Naive thymus-derived CD4-positive, alpha-beta T cell (primary cell): ENCODE data around the gene ZNF493. TPM values are rescaled to one million over a fixed set of nuclear protein-coding genes. Genes with fewer than 3 reads are reported as not detected.

Source experiments
- ATAC-seq: fragments of 150-1000 bp; cut with Tn5 transposase; 2 replicates; pipeline ENCODE4 v1.10.0; 2021; ENCODE audit warnings: mild to moderate bottlenecking, moderate library complexity
- CTCF ChIA-PET: fragments of 350-600 bp; sonication (Branson Sonifier 250); formaldehyde crosslinking; loops from one replicate; lab custom pipeline; 2021; ENCODE audit warnings: antibody characterized with exemption; lab: Charles Lee
- POLR2A ChIA-PET: fragments of 350-600 bp; sonication (Branson Sonifier 250); formaldehyde crosslinking; loops from one replicate; lab custom pipeline; 2021; ENCODE audit warnings: antibody characterized with exemption, inconsistent platforms; lab: Charles Lee
- DNase-seq, 9 donors: peaks; one replicate each; pipeline versions ENCODE4 v3.0.0 to v3.0.0-alpha.2; 2020 to 2022; ENCODE audit warnings: mixed read lengths in 1 of 9
- H3K27ac ChIP-seq: one replicate; pipeline ENCODE4 v1.7.0; 2013; ENCODE audit warnings: mild to moderate bottlenecking, low read depth, low read length, moderate library complexity
- H3K27me3 ChIP-seq, 2 donors: one replicate each; pipeline ENCODE4 v1.7.0; 2013; ENCODE audit warnings: low read length in 2 of 2, mild to moderate bottlenecking in 2 of 2, moderate library complexity in 2 of 2; ENCODE audit not compliant: control insufficient read depth in 2 of 2, insufficient read depth in 2 of 2
- H3K36me3 ChIP-seq, 3 experiments: 1 replicate in 2 of 3; 2 replicates in 1 of 3; pipeline ENCODE4 v1.7.0; 2013; ENCODE audit warnings: low read length in 3 of 3, mild to moderate bottlenecking in 3 of 3, moderate library complexity in 1 of 3; ENCODE audit not compliant: insufficient read depth in 3 of 3, control insufficient read depth in 2 of 3
- H3K4me1 ChIP-seq, 2 donors: one replicate each; pipeline ENCODE4 v1.7.0; 2013; ENCODE audit warnings: low read length in 2 of 2, mild to moderate bottlenecking in 2 of 2, moderate library complexity in 1 of 2; ENCODE audit not compliant: control insufficient read depth in 2 of 2, insufficient read depth in 2 of 2
- H3K4me3 ChIP-seq: 2 replicates; pipeline ENCODE4 v1.7.0; 2013; ENCODE audit warnings: mild to moderate bottlenecking, low read length
- H3K9me3 ChIP-seq, 3 experiments: 1 replicate in 2 of 3; 2 replicates in 1 of 3; pipeline ENCODE4 v1.7.0; 2013; ENCODE audit warnings: low read length in 3 of 3; ENCODE audit not compliant: control insufficient read depth in 2 of 3
- H3K27ac Mint-ChIP-seq, 9 donors: one replicate each; pipeline ENCODE4 v1.8.0; 2020 to 2022; ENCODE audit warnings: mixed read lengths in 9 of 9, mild to moderate bottlenecking in 8 of 9, moderate library complexity in 5 of 9, inconsistent platforms in 2 of 9
- H3K27me3 Mint-ChIP-seq, 5 donors: one replicate each; pipeline ENCODE4 v1.8.0; 2021 to 2022; ENCODE audit warnings: mixed read lengths in 5 of 5, mild to moderate bottlenecking in 1 of 5
- H3K36me3 Mint-ChIP-seq, 5 donors: one replicate each; pipeline ENCODE4 v1.8.0; 2020 to 2022; ENCODE audit warnings: mixed read lengths in 5 of 5, mild to moderate bottlenecking in 3 of 5, inconsistent platforms in 1 of 5
- H3K4me1 Mint-ChIP-seq, 7 donors: one replicate each; pipeline ENCODE4 v1.8.0; 2020 to 2022; ENCODE audit warnings: mixed read lengths in 7 of 7, mild to moderate bottlenecking in 3 of 7, inconsistent platforms in 1 of 7
- H3K4me3 Mint-ChIP-seq, 10 donors: one replicate each; pipeline ENCODE4 v1.8.0; 2020 to 2022; ENCODE audit warnings: mild to moderate bottlenecking in 10 of 10, mixed read lengths in 10 of 10, moderate library complexity in 6 of 10, inconsistent platforms in 2 of 10
- H3K9me3 Mint-ChIP-seq, 11 donors: one replicate each; pipeline ENCODE4 v1.8.0; 2020 to 2022; ENCODE audit warnings: mixed read lengths in 11 of 11, mild to moderate bottlenecking in 4 of 11, inconsistent platforms in 1 of 11, moderate library complexity in 1 of 11
- intact Hi-C, 2 donors: fragments of 100-400 bp; cut with micrococcal nuclease; formaldehyde crosslinking; loops; one replicate each; pipeline ENCODE4 v1.15.1; 2023
- polyA plus RNA-seq, 2 donors: library from polyadenylated mRNA; unstranded; fragments of 300-500 nt; fragmentation: Illumina TruSeq; gene quantifications; one replicate each; pipeline ENCODE4 v1.2.3, GENCODE V29; 2021
- total RNA-seq, 6 experiments: library from RNA in 5 of 6; stranded (reverse) in 5 of 6; gene quantifications; 1 replicate in 5 of 6; 2 replicates in 1 of 6; pipeline ENCODE4 v1.2.3 and lab custom pipeline; 2021 to 2026

Gene ZNF493
- total and polyA plus RNA-seq, 7 experiments from 2014 or later: 19.7 to 78.3 (median 34.6) TPM

DNA sequence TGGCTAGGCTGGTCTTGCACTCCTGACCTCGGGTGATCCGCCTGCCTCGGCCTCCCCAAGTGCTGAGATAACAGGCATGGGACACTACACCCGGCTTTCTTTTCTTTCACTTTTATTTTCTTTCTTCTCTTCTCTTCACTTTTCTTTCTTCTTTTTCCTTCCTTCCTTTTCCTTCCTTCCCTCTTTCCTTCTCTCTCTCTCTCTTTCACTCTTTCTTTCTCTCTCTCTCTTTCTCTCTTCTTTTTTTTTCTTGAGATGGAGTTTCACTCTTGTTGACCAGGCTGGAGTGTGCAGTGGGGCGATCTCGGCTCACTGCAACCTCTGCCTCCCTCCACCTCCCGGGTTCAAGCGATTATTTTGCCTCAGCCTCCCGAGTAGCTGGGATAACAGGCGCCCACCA lies 812 bp upstream of the ZNF493 start:
- Mint-ChIP-seq H3K4me3 (peak overlapping the region in 2 of 10 donors; percentile 27 to 75), H3K27me3 (peaks cover 0 to 4% (median 0%) of the 10 kb centered on the region in 5 donors), H3K27ac (peak overlapping the region in 2 of 9 donors; percentile 14 to 67), H3K4me1 (peaks cover 19 to 43% (median 32%) of the 10 kb centered on the region in 7 donors), H3K9me3 (peaks cover 6 to 65% (median 28%) of the 10 kb centered on the region in 11 donors), H3K36me3 (peaks cover 9 to 50% (median 40%) of the 10 kb centered on the region in 5 donors)
- Histone ChIP-seq H3K36me3 (peaks cover 0 to 29% (median 0%) of the 10 kb centered on the region in 3 experiments), H3K9me3 (peaks cover 0 to 22% (median 0%) of the 10 kb centered on the region in 3 experiments), H3K4me3 (no peak overlapping the region), H3K27ac (no peak overlapping the region), H3K27me3 (no peaks in the 10 kb centered on the region), H3K4me1 (peaks cover 6 to 11% of the 10 kb centered on the region in 2 donors)
- ATAC-seq: no peak
- CTCF ChIA-PET: no interaction called here
- intact Hi-C loops: loop anchor here (2.0 to 10.0 kb wide), 9 partner anchors 109 to 1343 kb away; partner anchors contain the start of genes ZNF100 (in 1 of the 2), ZNF257 (in 1 of the 2), ZNF429 (in 1 of the 2) and ZNF431 (in 1 of the 2)
- POLR2A ChIA-PET: interaction anchor here (0.8 to 2.1 kb wide), 12 partner anchors 12 to 1494 kb away, joined by 3 to 41 read pairs (median 6); partner anchors contain the start of genes ZNF429, ZNF430, ZNF708 and ZNF738
- DNase-seq: no peak

DNA sequence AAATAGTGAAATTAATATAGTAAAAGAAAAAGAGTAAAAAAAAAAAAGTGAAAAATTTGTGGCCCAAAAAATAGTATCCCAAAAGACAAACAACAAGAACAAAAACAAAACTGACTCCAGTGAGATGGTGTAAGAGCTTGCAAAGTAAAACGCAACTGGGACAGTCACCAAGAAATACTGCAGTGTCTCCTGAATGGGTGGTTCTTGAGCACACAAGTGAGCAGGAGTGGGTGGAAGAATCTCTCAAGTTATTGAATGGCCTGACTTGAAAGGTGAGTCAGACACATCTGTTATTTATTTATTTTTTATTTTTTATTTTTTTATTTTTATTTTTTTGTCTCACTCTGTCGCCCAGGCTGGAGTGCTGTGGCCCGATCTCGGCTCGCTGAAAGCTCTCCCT lies 1.9 kb downstream of the ZNF493 start:
- ATAC-seq (no peak), DNase-seq (no peak)
- intact Hi-C loops: loop anchor here (5.0 to 10.0 kb wide), 5 partner anchors 257 to 1234 kb away; partner anchors contain the start of genes ZNF257 (in 1 of the 2), ZNF431 (in 1 of the 2), ZNF486 (in 1 of the 2) and ZNF66 (in 1 of the 2)
- POLR2A ChIA-PET: interaction anchor here (0.6 to 0.7 kb wide), 2 partner anchors 10 to 70 kb away, joined by 3 to 4 read pairs; partner anchors contain the start of gene ZNF708
- Mint-ChIP-seq H3K27me3 (no peaks in the 10 kb centered on the region), H3K4me3 (peak overlapping the region in 8 of 10 donors; percentile 35 to 97 (median 77)), H3K36me3 (peaks cover 24 to 59% (median 55%) of the 10 kb centered on the region in 5 donors), H3K9me3 (peaks cover 0 to 62% (median 22%) of the 10 kb centered on the region in 11 donors), H3K4me1 (peaks cover 19 to 64% (median 41%) of the 10 kb centered on the region in 7 donors), H3K27ac (peak overlapping the region in 1 of 9 donors; percentile 50)
- H3K4me1 ChIP-seq: peaks cover 6 to 11% of the 10 kb centered on the region in 2 donors
- peaks cover 0 to 48% (median 0%) of the 10 kb centered on the region in 3 experiments for H3K36me3 ChIP-seq
- H3K27ac ChIP-seq: no peak overlapping the region
- CTCF ChIA-PET: interaction anchor here (0.6 kb wide), 1 partner anchor 179 kb away, joined by 4 read pairs; no protein-coding TSS in a partner anchor
- H3K27me3 ChIP-seq: no peaks in the 10 kb centered on the region
- no peak overlapping the region for H3K4me3 ChIP-seq
- peaks cover 0 to 26% (median 0%) of the 10 kb centered on the region in 3 experiments for H3K9me3 ChIP-seq

GRCh38 chr19:21402303-21402985 lies 5.5 kb downstream of the ZNF493 start:
- ChIA-PET POLR2A (no interaction called here), CTCF (no interaction called here)
- H3K27me3 Mint-ChIP-seq: no peaks in the 10 kb centered on the region
- no peak overlapping the region for H3K4me3 Mint-ChIP-seq
- Histone ChIP-seq H3K4me3 (no peak overlapping the region), H3K27ac (no peak overlapping the region), H3K4me1 (peaks cover 6% of the 10 kb centered on the region in 2 donors), H3K9me3 (peaks cover 0 to 26% (median 0%) of the 10 kb centered on the region in 3 experiments), H3K36me3 (peaks cover 0 to 59% (median 9%) of the 10 kb centered on the region in 3 experiments), H3K27me3 (no peaks in the 10 kb centered on the region)
- H3K36me3 Mint-ChIP-seq: peaks cover 29 to 86% (median 80%) of the 10 kb centered on the region in 5 donors
- peaks cover 12 to 55% (median 39%) of the 10 kb centered on the region in 7 donors for H3K4me1 Mint-ChIP-seq
- intact Hi-C loops: no loop called here
- no peak for ATAC-seq
- H3K9me3 Mint-ChIP-seq: peaks cover 0 to 85% (median 25%) of the 10 kb centered on the region in 11 donors
- peak overlapping the region in 1 of 9 donors; percentile 4 for H3K27ac Mint-ChIP-seq
- no peak for DNase-seq

DNA sequence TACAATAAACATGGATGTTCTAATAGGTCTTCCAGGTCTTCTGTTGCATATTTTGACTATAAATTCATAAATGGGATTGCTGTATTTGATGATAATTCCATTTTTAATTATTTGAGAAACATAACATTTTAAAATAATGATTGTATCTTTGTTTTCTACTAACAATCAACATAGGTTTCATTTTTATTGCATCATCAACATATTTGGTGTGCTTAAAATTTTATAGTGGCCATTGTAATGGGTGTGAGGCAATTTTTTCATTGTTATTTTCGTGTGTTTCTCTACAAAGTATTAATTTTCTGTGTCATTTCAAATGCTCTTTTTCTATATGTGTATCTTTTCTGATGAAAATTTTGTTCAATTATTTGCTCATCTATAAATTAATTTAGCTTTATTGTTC lies 13.2 kb downstream of the ZNF493 start:
- H3K4me3 ChIP-seq: no peak overlapping the region
- Mint-ChIP-seq H3K4me1 (peaks cover 0 to 4% (median 0%) of the 10 kb centered on the region in 7 donors), H3K36me3 (peaks cover 15 to 94% (median 84%) of the 10 kb centered on the region in 5 donors), H3K27ac (no peak overlapping the region), H3K9me3 (peaks cover 8 to 94% (median 43%) of the 10 kb centered on the region in 11 donors), H3K27me3 (no peaks in the 10 kb centered on the region), H3K4me3 (no peak overlapping the region)
- no peak for ATAC-seq
- H3K27ac ChIP-seq: no peak overlapping the region
- no peaks in the 10 kb centered on the region for H3K4me1 ChIP-seq
- no peaks in the 10 kb centered on the region for H3K27me3 ChIP-seq
- H3K9me3 ChIP-seq: peaks cover 0 to 31% (median 9%) of the 10 kb centered on the region in 3 experiments
- peaks cover 0 to 75% (median 6%) of the 10 kb centered on the region in 3 experiments for H3K36me3 ChIP-seq
- no peak for DNase-seq
- CTCF ChIA-PET: no interaction called here
- intact Hi-C loops: no loop called here
- POLR2A ChIA-PET: no interaction called here

DNA sequence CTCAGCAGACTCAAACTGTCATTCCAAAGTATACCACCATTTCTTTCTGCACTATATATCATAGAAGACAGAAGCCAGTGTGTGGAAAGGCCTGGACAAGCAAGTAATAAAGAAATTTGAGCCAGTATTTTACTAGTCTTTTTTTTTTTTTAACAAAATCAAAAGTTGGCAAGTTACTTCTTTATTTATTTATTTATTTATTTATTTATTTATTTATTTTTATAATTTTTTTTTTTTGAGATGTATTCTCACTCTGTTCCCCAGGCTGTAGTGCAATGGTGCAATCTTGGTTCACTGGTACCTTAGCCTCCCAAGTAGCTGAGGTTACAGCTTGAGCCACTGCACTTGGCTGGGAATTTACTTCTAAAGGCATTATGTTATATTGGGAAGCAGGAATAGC lies 25.3 kb downstream of the ZNF493 start:
- H3K27me3 ChIP-seq: no peaks in the 10 kb centered on the region
- ChIA-PET POLR2A (no interaction called here), CTCF (no interaction called here)
- no peaks in the 10 kb centered on the region for H3K27me3 Mint-ChIP-seq
- no peaks in the 10 kb centered on the region for H3K4me1 Mint-ChIP-seq
- peaks cover 6 to 99% (median 74%) of the 10 kb centered on the region in 11 donors for H3K9me3 Mint-ChIP-seq
- H3K4me3 Mint-ChIP-seq: no peak overlapping the region
- H3K9me3 ChIP-seq: peaks cover 5 to 86% (median 21%) of the 10 kb centered on the region in 3 experiments
- DNase-seq: no peak
- H3K27ac Mint-ChIP-seq: no peak overlapping the region
- peaks cover 0 to 25% (median 0%) of the 10 kb centered on the region in 3 experiments for H3K36me3 ChIP-seq
- peaks cover 10 to 62% (median 52%) of the 10 kb centered on the region in 5 donors for H3K36me3 Mint-ChIP-seq
- no peaks in the 10 kb centered on the region for H3K4me1 ChIP-seq
- H3K27ac ChIP-seq: no peak overlapping the region
- ATAC-seq: no peak
- no peak overlapping the region for H3K4me3 ChIP-seq
- intact Hi-C loops: no loop called here

- Histone ChIP-seq H3K36me3 (peaks cover 0 to 15% (median 0%) of the 10 kb centered on the region in 3 experiments), H3K4me1 (no peaks in the 10 kb centered on the region), H3K9me3 (peaks cover 5 to 82% (median 21%) of the 10 kb centered on the region in 3 experiments), H3K4me3 (no peak overlapping the region), H3K27ac (no peak overlapping the region), H3K27me3 (no peaks in the 10 kb centered on the region)
- H3K27ac Mint-ChIP-seq: no peak overlapping the region
- POLR2A ChIA-PET: no interaction called here
- H3K27me3 Mint-ChIP-seq: no peaks in the 10 kb centered on the region
- H3K4me1 Mint-ChIP-seq: no peaks in the 10 kb centered on the region
- CTCF ChIA-PET: no interaction called here
- peaks cover 6 to 95% (median 64%) of the 10 kb centered on the region in 11 donors for H3K9me3 Mint-ChIP-seq
- H3K36me3 Mint-ChIP-seq: peaks cover 10 to 51% (median 43%) of the 10 kb centered on the region in 5 donors
- ATAC-seq (no peak), DNase-seq (no peak)
- no peak overlapping the region for H3K4me3 Mint-ChIP-seq
- intact Hi-C loops: no loop called here
These were observed 26.4 kb downstream of the ZNF493 start for GRCh38 chr19:21423057-21424041.
